ENCODE results near the gene C3orf49. TPM values are rescaled to one million over a fixed set of nuclear protein-coding genes. Genes with fewer than 3 reads are reported as not detected.

C3orf49 gene
- total RNA-seq, 4 donors from 2014 or later, result not detected

GRCh38 chr3:63798544-63798943 is 20.6 kb upstream of the C3orf49 start:
- no peaks in the 10 kb centered on the region for H3K27me3 ChIP-seq
- 55 to 61% methylated on average over 2 of the region's 2 CpGs for WGBS, 2 donors

GRCh38 chr3:63798949-63799348 is 20.1 kb upstream of the C3orf49 start:
- Histone ChIP-seq H3K36me3 (no peaks in the 10 kb centered on the region), H3K27me3 (no peaks in the 10 kb centered on the region), H3K9me3 (no peaks in the 10 kb centered on the region), H3K4me1 (no peaks in the 10 kb centered on the region), H3K27ac (no peak overlapping the region), H3K4me3 (no peak overlapping the region)
- 59 to 60% methylated on average over 2 of the region's 2 CpGs for WGBS, 2 donors
- DNase-seq (ENCODE audit: low spot score in 2 of 2), result no peak
- TF ChIP-seq POLR2A (IDR thresholded peaks at IDR 0.05) (no peak), CTCF (IDR thresholded peaks at IDR 0.05) (no peak), EP300 (IDR thresholded peaks at IDR 0.05) (no peak)

More at GRCh38 chr3:63798544-63798943, 20.6 kb upstream of the C3orf49 start:
- H3K4me1 ChIP-seq, result no peaks in the 10 kb centered on the region
- H3K9me3 ChIP-seq, result no peaks in the 10 kb centered on the region
- TF ChIP-seq EP300 (IDR thresholded peaks at IDR 0.05) (no peak), POLR2A (IDR thresholded peaks at IDR 0.05) (no peak), CTCF (IDR thresholded peaks at IDR 0.05) (no peak)
- H3K36me3 ChIP-seq, result no peaks in the 10 kb centered on the region
- no peak overlapping the region for H3K27ac ChIP-seq
- no peak overlapping the region for H3K4me3 ChIP-seq
- no peak for DNase-seq (ENCODE audit: low spot score in 2 of 2)

- Histone ChIP-seq H3K27me3 (no peaks in the 10 kb centered on the region), H3K4me3 (no peak overlapping the region), H3K27ac (no peak overlapping the region), H3K9me3 (no peaks in the 10 kb centered on the region), H3K36me3 (no peaks in the 10 kb centered on the region), H3K4me1 (no peaks in the 10 kb centered on the region)
- WGBS, 2 donors, result 59 to 71% methylated on average over 5 of the region's 5 CpGs
- TF ChIP-seq EP300 (IDR thresholded peaks at IDR 0.05) (no peak), CTCF (IDR thresholded peaks at IDR 0.05) (no peak), POLR2A (IDR thresholded peaks at IDR 0.05) (no peak)
- no peak for DNase-seq (ENCODE audit: low spot score in 2 of 2)
Measured at GRCh38 chr3:63800097-63800496, 19.0 kb upstream of the C3orf49 start.

- TF ChIP-seq CTCF (IDR thresholded peaks at IDR 0.05) (no peak), POLR2A (IDR thresholded peaks at IDR 0.05) (no peak), EP300 (IDR thresholded peaks at IDR 0.05) (no peak)
- DNase-seq (ENCODE audit: low spot score in 2 of 2), result no peak
- Histone ChIP-seq H3K4me1 (no peaks in the 10 kb centered on the region), H3K27ac (no peak overlapping the region), H3K27me3 (no peaks in the 10 kb centered on the region), H3K9me3 (no peaks in the 10 kb centered on the region), H3K4me3 (no peak overlapping the region), H3K36me3 (peaks cover 0 to 11% (median 0%) of the 10 kb centered on the region in 3 donors)
- 74 to 78% methylated on average over 5 of the region's 5 CpGs for WGBS, 2 donors
Measured at GRCh38 chr3:63803911-63804310, 15.2 kb upstream of the C3orf49 start.

GRCh38 chr3:63807961-63808565 is 11.0 kb upstream of the C3orf49 start:
- Histone ChIP-seq H3K4me3 (no peak overlapping the region), H3K27ac (no peak overlapping the region), H3K27me3 (no peaks in the 10 kb centered on the region), H3K4me1 (no peaks in the 10 kb centered on the region), H3K9me3 (no peaks in the 10 kb centered on the region), H3K36me3 (peaks cover 0 to 11% (median 0%) of the 10 kb centered on the region in 3 donors)
- no peak for TF ChIP-seq POLR2A (IDR thresholded peaks at IDR 0.05)
- no peak for TF ChIP-seq EP300 (IDR thresholded peaks at IDR 0.05)
- no peak for TF ChIP-seq CTCF (IDR thresholded peaks at IDR 0.05)
- no peak for DNase-seq (ENCODE audit: low spot score in 2 of 2)
- WGBS, 2 donors, result 40 to 47% methylated on average over 5 of the region's 5 CpGs

Measured in tibial nerve (tissue), 4 donors.